ENCODE measurements around the gene ADPRHL1. TPM values are rescaled to one million over a fixed set of nuclear protein-coding genes. Genes with fewer than 3 reads are reported as not detected.

ADPRHL1 gene
- total RNA-seq, 1 experiment from 2014 or later, result 1.5 TPM

- no peak for TF ChIP-seq USF2 (CRISPR knock-in tag; IDR thresholded peaks at IDR 0.05)
- Mint-ChIP-seq H3K4me3 (no peak overlapping the region), H3K27me3 (ENCODE audit: low read depth) (no peaks in the 10 kb centered on the region), H3K27ac (peak overlapping the region; percentile 90), H3K9me3 (no peaks in the 10 kb centered on the region), H3K36me3 (peaks cover 5% of the 10 kb centered on the region), H3K4me1 (peaks cover 52% of the 10 kb centered on the region)
- ATAC-seq (no peak), DNase-seq (ENCODE audit: low spot score) (no peak)
- POLR2A ChIA-PET, result no interaction called here
- CTCF ChIA-PET, result interaction anchor here (1.1 kb wide), 1 partner anchor 29 kb away, joined by 3 read pairs; no protein-coding TSS in a partner anchor
Measured at GRCh38 chr13:113486698-113487097, 33.4 kb upstream of the ADPRHL1 start.

- no peaks in the 10 kb centered on the region for H3K27me3 Mint-ChIP-seq (ENCODE audit: low read depth)
- no peak overlapping the region for H3K4me3 Mint-ChIP-seq
- peaks cover 52% of the 10 kb centered on the region for H3K4me1 Mint-ChIP-seq
- ChIA-PET POLR2A (interaction anchor here (0.6 kb wide), 1 partner anchor 89 kb away, joined by 3 read pairs; no protein-coding TSS in a partner anchor), CTCF (interaction anchor here (1.6 kb wide), 1 partner anchor 82 kb away, joined by 3 read pairs; no protein-coding TSS in a partner anchor)
- no peak for TF ChIP-seq AR (CRISPR knock-in tag; IDR thresholded peaks at IDR 0.05)
- TF ChIP-seq JUN (CRISPR knock-in tag; IDR thresholded peaks at IDR 0.05), result no peak
- no peak for TF ChIP-seq TP53 (CRISPR knock-in tag; IDR thresholded peaks at IDR 0.05)
- TF ChIP-seq, protein P1, sequence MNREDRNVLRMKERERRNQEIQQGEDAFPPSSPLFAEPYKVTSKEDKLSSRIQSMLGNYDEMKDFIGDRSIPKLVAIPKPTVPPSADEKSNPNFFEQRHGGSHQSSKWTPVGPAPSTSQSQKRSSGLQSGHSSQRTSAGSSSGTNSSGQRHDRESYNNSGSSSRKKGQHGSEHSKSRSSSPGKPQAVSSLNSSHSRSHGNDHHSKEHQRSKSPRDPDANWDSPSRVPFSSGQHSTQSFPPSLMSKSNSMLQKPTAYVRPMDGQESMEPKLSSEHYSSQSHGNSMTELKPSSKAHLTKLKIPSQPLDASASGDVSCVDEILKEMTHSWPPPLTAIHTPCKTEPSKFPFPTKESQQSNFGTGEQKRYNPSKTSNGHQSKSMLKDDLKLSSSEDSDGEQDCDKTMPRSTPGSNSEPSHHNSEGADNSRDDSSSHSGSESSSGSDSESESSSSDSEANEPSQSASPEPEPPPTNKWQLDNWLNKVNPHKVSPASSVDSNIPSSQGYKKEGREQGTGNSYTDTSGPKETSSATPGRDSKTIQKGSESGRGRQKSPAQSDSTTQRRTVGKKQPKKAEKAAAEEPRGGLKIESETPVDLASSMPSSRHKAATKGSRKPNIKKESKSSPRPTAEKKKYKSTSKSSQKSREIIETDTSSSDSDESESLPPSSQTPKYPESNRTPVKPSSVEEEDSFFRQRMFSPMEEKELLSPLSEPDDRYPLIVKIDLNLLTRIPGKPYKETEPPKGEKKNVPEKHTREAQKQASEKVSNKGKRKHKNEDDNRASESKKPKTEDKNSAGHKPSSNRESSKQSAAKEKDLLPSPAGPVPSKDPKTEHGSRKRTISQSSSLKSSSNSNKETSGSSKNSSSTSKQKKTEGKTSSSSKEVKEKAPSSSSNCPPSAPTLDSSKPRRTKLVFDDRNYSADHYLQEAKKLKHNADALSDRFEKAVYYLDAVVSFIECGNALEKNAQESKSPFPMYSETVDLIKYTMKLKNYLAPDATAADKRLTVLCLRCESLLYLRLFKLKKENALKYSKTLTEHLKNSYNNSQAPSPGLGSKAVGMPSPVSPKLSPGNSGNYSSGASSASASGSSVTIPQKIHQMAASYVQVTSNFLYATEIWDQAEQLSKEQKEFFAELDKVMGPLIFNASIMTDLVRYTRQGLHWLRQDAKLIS (CRISPR knock-in tag; IDR thresholded peaks at IDR 0.05; ENCODE audit: borderline replicate concordance), result no peak
- TF ChIP-seq ESRRA (CRISPR knock-in tag; IDR thresholded peaks at IDR 0.05; ENCODE audit: borderline replicate concordance), result no peak
- TF ChIP-seq ZBTB21 (CRISPR knock-in tag; IDR thresholded peaks at IDR 0.05; ENCODE audit: borderline replicate concordance), result no peak
- no peak for TF ChIP-seq NR1H2 (CRISPR knock-in tag; IDR thresholded peaks at IDR 0.05)
- no peak for TF ChIP-seq ZNF416 (CRISPR knock-in tag; IDR thresholded peaks at IDR 0.05)
- no peak for TF ChIP-seq E2F5 (CRISPR knock-in tag; IDR thresholded peaks at IDR 0.05)
- no peak for TF ChIP-seq USF2 (CRISPR knock-in tag; IDR thresholded peaks at IDR 0.05)
- TF ChIP-seq ETV6 (CRISPR knock-in tag; IDR thresholded peaks at IDR 0.05), result no peak
- no peak for TF ChIP-seq SOX15 (CRISPR knock-in tag; IDR thresholded peaks at IDR 0.05)
- peak overlapping the region; percentile 87 for H3K27ac Mint-ChIP-seq
- ATAC-seq (no peak), DNase-seq (ENCODE audit: low spot score) (no peak)
- H3K9me3 Mint-ChIP-seq, result no peaks in the 10 kb centered on the region
- H3K36me3 Mint-ChIP-seq, result peaks cover 6% of the 10 kb centered on the region
Measured at GRCh38 chr13:113485545-113485944, 32.3 kb upstream of the ADPRHL1 start.
